H54 (cell line): Measurements from ENCODE around the gene CHAD.

Experiments
- DNase-seq: peaks from one replicate; pipeline ENCODE4 v3.0.0; 2011; ENCODE audit warnings: low spot score, mixed read lengths; ENCODE audit not compliant: insufficient read length
- FAIRE-seq: peaks from 3 replicates; lab custom pipeline; 2011; peaks lifted over from hg19 to GRCh38; lab: Jason Lieb, UNC
- POLR2A ChIP-seq: IDR thresholded peaks from 2 replicates; pipeline ENCODE4 v1.6.1; 2011; ENCODE audit warnings: low read depth, mild to moderate bottlenecking, low read length

Gene CHAD

GRCh38 chr17:50448643-50449042, 20.0 kb downstream of the CHAD start:
- FAIRE-seq: no peak
- no peak for DNase-seq
- no peak for TF ChIP-seq POLR2A

DNA sequence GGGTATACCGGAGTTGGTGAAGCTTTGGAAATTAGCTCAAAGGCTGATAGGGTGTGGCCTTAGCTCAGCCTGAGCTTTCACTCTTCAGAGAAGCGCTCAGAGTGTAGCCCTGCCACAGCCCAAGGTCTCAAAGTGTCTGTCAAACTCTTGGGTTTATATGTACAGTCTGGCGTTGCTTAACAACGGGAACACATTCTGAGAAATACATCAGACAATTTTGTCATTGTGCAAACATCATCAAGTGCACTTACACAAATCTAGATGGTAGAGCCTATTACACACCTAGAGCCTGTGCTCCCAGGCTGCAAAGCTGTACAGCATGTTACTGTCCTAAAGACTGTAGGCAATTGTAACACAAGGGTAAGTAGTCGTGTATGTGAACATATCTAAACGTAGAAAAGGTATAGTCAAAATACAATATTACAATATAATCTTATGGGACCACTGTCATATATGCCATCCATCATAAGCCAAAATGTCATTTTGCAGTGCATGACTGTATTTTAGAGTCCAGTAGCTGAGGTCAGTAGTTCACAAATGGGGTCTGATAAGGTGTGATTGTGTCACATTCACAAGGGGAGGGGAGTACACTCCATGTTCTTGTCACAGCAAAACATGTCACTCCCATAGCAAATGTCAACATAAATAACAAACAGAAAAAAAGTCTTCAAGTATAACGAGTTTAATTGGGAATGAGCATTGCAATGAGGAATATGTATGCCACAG, 20.6 kb downstream of the CHAD start:
- DNase-seq (no peak), FAIRE-seq (no peak)
- no peak for TF ChIP-seq POLR2A

GRCh38 chr17:50445730-50446325, 22.9 kb downstream of the CHAD start:
- TF ChIP-seq POLR2A: no peak
- DNase-seq (no peak), FAIRE-seq (no peak)

- DNase-seq (no peak), FAIRE-seq (no peak)
- TF ChIP-seq POLR2A: no peak
Observed at GRCh38 chr17:50444841-50445715, 23.6 kb downstream of the CHAD start.

DNA sequence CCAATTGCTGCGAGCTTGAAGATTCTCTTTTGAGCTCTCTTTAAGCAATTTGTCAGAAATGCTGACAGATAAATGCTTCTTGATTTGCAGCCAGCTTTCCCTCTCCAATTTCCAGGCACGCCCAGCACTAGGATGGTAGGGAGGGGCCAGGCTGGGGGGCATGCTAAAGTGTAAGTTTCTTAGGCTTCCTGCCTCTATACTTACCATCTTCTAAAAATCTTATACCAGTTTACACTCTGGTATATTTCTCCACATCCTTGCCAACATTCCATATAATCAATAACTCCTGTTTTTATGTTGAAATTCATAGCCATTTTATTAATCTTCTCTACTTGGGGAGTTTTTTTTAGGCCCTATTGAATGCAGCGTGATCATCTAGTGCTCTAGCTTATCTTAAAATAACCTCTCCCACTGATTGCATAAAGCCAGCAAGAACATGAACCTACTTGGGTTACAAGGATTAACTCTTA, 25.1 kb downstream of the CHAD start:
- no peak for TF ChIP-seq POLR2A
- no peak for DNase-seq
- no peak for FAIRE-seq

DNA sequence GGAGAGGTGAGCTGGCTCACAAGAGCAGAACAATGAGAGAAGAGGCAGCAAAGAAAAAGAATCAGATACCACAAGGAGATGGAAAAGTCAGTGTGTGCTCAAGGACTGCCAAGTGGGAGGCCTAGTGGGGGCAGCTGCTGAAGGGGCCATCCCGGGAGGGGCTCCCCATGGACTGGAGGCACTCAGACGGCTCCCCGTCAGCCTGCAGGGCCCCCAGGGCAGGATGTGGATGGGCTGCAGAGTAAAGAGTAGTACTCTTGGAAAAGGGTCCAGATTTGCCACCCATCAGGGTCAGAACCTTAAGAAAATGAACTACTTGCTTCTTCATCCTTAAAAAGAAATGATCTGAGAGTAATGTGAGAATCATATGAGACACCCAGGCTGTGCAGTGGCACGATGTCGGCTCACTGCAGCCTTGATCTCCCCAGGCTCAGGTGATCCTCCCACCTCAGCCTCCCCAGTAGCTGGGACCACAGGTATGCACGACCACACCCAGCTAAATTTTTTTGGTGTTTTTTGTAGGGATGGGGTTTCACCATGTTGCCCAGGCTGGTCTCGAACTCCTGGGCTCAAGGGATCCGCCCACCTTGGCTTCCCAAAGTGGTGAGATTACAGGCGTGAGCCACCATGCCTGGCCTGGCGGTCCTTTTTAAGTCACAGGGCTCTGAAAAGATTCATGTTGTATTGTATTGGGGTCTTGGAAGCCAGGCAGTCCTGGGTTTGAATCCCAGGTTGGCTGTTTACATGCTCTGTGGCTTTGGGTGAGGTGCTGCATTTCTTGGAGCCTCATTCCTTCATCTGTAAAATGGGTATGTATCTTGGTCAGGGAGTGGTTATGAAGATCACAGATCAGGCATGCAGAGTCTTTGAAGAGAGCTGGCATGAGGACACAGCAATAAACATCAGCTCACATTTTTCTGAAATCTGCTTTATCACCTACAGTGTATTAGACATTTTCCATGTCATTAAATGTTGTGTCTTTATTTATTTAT, 27.5 kb downstream of the CHAD start:
- TF ChIP-seq POLR2A: no peak
- DNase-seq (no peak), FAIRE-seq (no peak)

GRCh38 chr17:50440172-50440837, 28.4 kb downstream of the CHAD start:
- DNase-seq: no peak
- no peak for FAIRE-seq
- TF ChIP-seq POLR2A: no peak

DNA sequence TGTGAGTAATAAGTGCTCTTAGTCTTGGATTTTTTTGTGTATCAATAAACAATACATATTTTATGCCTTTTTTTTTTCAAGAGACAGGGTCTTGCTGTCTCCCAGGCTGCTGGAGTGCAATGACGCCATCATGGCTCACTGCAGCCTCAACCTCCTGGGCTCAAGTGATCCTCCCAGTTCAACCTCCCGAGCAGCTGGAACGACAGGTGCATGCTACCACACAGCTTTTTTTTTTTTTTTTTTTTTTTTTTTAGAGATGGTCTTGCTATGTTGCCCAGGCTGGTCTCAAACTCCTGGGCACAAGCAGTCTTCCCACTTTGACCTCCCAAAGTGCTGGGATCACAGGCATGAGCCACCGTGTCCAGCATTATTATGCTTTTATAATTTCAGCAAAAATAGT, 29.7 kb downstream of the CHAD start:
- FAIRE-seq (no peak), DNase-seq (no peak)
- no peak for TF ChIP-seq POLR2A

DNA sequence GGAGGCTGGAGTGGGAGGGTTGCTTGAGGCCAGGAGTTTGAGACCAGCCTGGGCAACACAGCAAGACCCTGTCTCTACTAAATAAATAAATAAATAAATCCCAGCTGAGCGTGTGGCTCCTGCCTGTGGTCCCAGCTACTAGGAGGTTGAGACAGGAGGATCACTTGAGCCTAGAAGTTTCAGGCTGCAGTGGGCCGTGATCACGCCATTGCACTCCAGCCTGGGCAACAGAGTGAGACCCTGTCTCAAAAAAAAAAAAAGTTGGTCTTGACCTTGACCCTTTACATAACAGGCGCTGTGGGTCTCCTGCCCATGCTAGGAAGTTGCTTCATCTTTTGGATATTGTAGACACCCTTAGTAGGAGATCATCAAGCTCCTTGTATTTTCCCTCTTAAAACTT, 31.3 kb downstream of the CHAD start:
- FAIRE-seq (no peak), DNase-seq (no peak)
- no peak for TF ChIP-seq POLR2A

DNA sequence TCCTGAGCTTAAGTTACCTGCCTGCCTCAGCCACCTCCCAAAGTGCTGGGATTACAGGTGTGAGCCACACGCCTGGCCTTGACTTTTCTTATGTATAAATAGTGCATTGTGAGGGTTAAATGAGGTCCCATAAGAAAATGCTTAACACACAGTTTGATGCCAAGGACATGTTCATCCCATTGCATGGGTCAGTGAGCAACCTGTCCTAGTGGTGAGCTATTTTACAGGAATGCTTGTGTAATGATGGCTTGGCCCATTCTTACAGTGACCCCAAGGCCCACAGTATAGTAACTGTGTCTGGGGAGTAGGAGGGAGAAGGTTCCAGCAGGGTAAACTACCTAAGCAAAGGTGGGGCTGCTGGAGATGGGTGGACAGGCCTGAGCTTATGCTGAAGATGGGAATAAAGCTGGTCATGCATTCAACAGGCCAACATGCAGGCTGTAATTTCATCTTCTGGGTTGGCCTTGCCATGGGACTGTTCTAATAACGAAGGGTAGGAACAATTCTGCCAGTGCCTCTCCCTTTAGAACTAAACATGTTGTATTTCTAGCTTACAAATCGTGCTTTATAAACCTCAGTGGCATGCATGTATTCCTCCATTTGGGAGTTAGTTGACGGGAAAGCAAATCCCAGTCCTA, 36.4 kb downstream of the CHAD start:
- no peak for TF ChIP-seq POLR2A
- DNase-seq (no peak), FAIRE-seq (no peak)

GRCh38 chr17:50430821-50431618, 37.7 kb downstream of the CHAD start:
- TF ChIP-seq POLR2A: no peak
- DNase-seq: no peak
- FAIRE-seq: no peak
